GM19193 (cell line): ENCODE results near the gene SMPD4.

Experiments
- POLR2A ChIP-seq: IDR thresholded peaks from 4 replicates; pipeline ENCODE4 v1.6.1; 2011; ENCODE audit not compliant: insufficient read depth, insufficient read length; ENCODE audit errors: extremely low read depth

The SMPD4 gene

GRCh38 chr2:130181325-130181879 lies at the start of gene SMPD4:
Gene SMPD4, minus strand, starts transcription at chr2:130181602. Its CDS starts 5,010 bp downstream, at chr2:130176592.
- TF ChIP-seq POLR2A, result peak; percentile 49

- no peak for TF ChIP-seq POLR2A
These were observed 16.9 kb upstream of the SMPD4 start, which contains the start of gene TUBA3E for GRCh38 chr2:130198343-130198742. Gene TUBA3E, minus strand, starts transcription at chr2:130198439. Its CDS starts 79 bp downstream, at chr2:130198360.

GRCh38 chr2:130190237-130190636 lies 8.8 kb upstream of the SMPD4 start:
- no peak for TF ChIP-seq POLR2A

- no peak for TF ChIP-seq POLR2A
These were observed 5.9 kb upstream of the SMPD4 start for GRCh38 chr2:130187268-130187667.

- no peak for TF ChIP-seq POLR2A
These were observed 5.0 kb upstream of the SMPD4 start for GRCh38 chr2:130186391-130186790.

GRCh38 chr2:130185896-130186295 lies 4.5 kb upstream of the SMPD4 start:
- TF ChIP-seq POLR2A, result no peak

GRCh38 chr2:130185436-130185835 lies 4.0 kb upstream of the SMPD4 start:
- no peak for TF ChIP-seq POLR2A

- no peak for TF ChIP-seq POLR2A
These were observed 2.3 kb upstream of the SMPD4 start for GRCh38 chr2:130183512-130184373.

- peak; percentile 71 for TF ChIP-seq POLR2A
These were observed 679 bp upstream of the SMPD4 start, which contains the start of gene MZT2B for GRCh38 chr2:130181880-130182682. Gene MZT2B, plus strand, starts transcription at chr2:130182262. Its CDS starts 21 bp downstream, at chr2:130182283.

- no peak for TF ChIP-seq POLR2A
These were observed 11.5 kb downstream of the SMPD4 start for GRCh38 chr2:130169896-130170295.

- TF ChIP-seq POLR2A, result no peak
These were observed 15.9 kb downstream of the SMPD4 start for GRCh38 chr2:130165293-130166016.

GRCh38 chr2:130162968-130163367 lies 18.4 kb downstream of the SMPD4 start:
- no peak for TF ChIP-seq POLR2A

GRCh38 chr2:130160131-130160530 lies 21.3 kb downstream of the SMPD4 start:
- no peak for TF ChIP-seq POLR2A

GRCh38 chr2:130158631-130159030 lies 22.8 kb downstream of the SMPD4 start:
- no peak for TF ChIP-seq POLR2A
